CD14-positive monocyte (primary cell): ENCODE data around the gene DCAF12. TPM values are rescaled to one million over a fixed set of nuclear protein-coding genes. Genes with fewer than 3 reads are reported as not detected.

Experiments used
- DNase-seq, 3 donors: peaks; one replicate each; pipeline ENCODE4 v3.0.0-alpha.2; 2011 to 2022
- H2AFZ ChIP-seq: 2 replicates; pipeline ENCODE4 v1.6.0; 2012; ENCODE audit warnings: mild to moderate bottlenecking, low read depth, low read length, inconsistent platforms; ENCODE audit not compliant: insufficient read depth, poor library complexity, severe bottlenecking
- H3K27ac ChIP-seq, 2 donors: 1 replicate in 1 of 2; 2 replicates in 1 of 2; pipeline ENCODE4 v1.5.1; 2012 to 2013; ENCODE audit warnings: low read length in 2 of 2, control low read depth in 1 of 2, inconsistent platforms in 1 of 2, low read depth in 1 of 2, mild to moderate bottlenecking in 1 of 2
- H3K27me3 ChIP-seq, 2 donors: one replicate each; pipeline versions ENCODE4 v1.6.0 to v1.6.1; 2011 to 2013; ENCODE audit warnings: low read length in 2 of 2; ENCODE audit not compliant: control insufficient read depth in 2 of 2, insufficient read depth in 2 of 2
- H3K36me3 ChIP-seq, 2 donors: replicated peaks in 1 of 2; 1 replicate in 1 of 2; 2 replicates in 1 of 2; pipeline versions ENCODE4 v1.5.1 to v1.6.1; 2012 to 2013; ENCODE audit warnings: low read length in 2 of 2, control low read depth in 1 of 2, inconsistent platforms in 1 of 2, mild to moderate bottlenecking in 1 of 2; ENCODE audit not compliant: insufficient read depth in 2 of 2, control insufficient read depth in 1 of 2
- H3K4me1 ChIP-seq, 2 donors: 1 replicate in 1 of 2; 2 replicates in 1 of 2; pipeline versions ENCODE4 v1.5.1 to v1.6.1; 2012 to 2013; ENCODE audit warnings: low read length in 2 of 2, control low read depth in 1 of 2, inconsistent platforms in 1 of 2, mild to moderate bottlenecking in 1 of 2, moderate library complexity in 1 of 2; ENCODE audit not compliant: insufficient read depth in 2 of 2, control insufficient read depth in 1 of 2
- H3K4me2 ChIP-seq: replicated peaks from 2 replicates; pipeline ENCODE3; 2012; ENCODE audit warnings: low read length, moderate library complexity, mild to moderate bottlenecking; ENCODE audit not compliant: poor library complexity, severe bottlenecking; ENCODE audit errors: extremely low read depth
- H3K4me3 ChIP-seq, 3 experiments: fragments of 200-600 bp in 1 of 3; sonication (generic) in 1 of 3; replicated peaks in 1 of 3; 1 replicate in 2 of 3; 2 replicates in 1 of 3; pipeline ENCODE4 v1.5.1; 2011 to 2013; ENCODE audit warnings: low read length in 3 of 3, mild to moderate bottlenecking in 3 of 3, control low read depth in 2 of 3, low read depth in 2 of 3, inconsistent platforms in 1 of 3, moderate library complexity in 1 of 3
- H3K79me2 ChIP-seq: 2 replicates; pipeline ENCODE4 v1.6.0; 2012; ENCODE audit warnings: mild to moderate bottlenecking, control low read depth, inconsistent platforms, low read length, moderate library complexity; ENCODE audit not compliant: insufficient read depth
- H3K9ac ChIP-seq: 2 replicates; pipeline ENCODE4 v1.6.0; 2017; ENCODE audit warnings: low read length, mild to moderate bottlenecking; ENCODE audit not compliant: insufficient read depth, poor library complexity, severe bottlenecking
- H3K9me3 ChIP-seq, 2 donors: replicated peaks in 1 of 2; 1 replicate in 1 of 2; 2 replicates in 1 of 2; pipeline versions ENCODE4 v1.5.1 to v1.6.1; 2012 to 2013; ENCODE audit warnings: low read length in 2 of 2, control low read depth in 1 of 2; ENCODE audit not compliant: control insufficient read depth in 1 of 2, insufficient read depth in 1 of 2
- H4K20me1 ChIP-seq: 2 replicates; pipeline ENCODE4 v1.6.0; 2012; ENCODE audit warnings: mild to moderate bottlenecking, low read length, control low read depth, moderate library complexity; ENCODE audit not compliant: insufficient read depth
- H3K27ac Mint-ChIP-seq, 7 donors: one replicate each; pipeline ENCODE4 v1.8.0; 2020; ENCODE audit warnings: mild to moderate bottlenecking in 7 of 7, mixed read lengths in 7 of 7, moderate library complexity in 6 of 7, inconsistent platforms in 2 of 7
- H3K27me3 Mint-ChIP-seq, 3 donors: one replicate each; pipeline ENCODE4 v1.8.0; 2021 to 2022; ENCODE audit warnings: low read depth in 3 of 3, mild to moderate bottlenecking in 3 of 3, mixed read lengths in 3 of 3, moderate library complexity in 3 of 3, inconsistent platforms in 1 of 3
- H3K36me3 Mint-ChIP-seq, 2 donors: one replicate each; pipeline ENCODE4 v1.8.0; 2020; ENCODE audit warnings: mixed read lengths in 2 of 2, inconsistent platforms in 1 of 2, mild to moderate bottlenecking in 1 of 2
- H3K4me1 Mint-ChIP-seq: one replicate; pipeline ENCODE4 v1.8.0; 2020; ENCODE audit warnings: mild to moderate bottlenecking, mixed read lengths
- H3K4me3 Mint-ChIP-seq, 2 donors: one replicate each; pipeline ENCODE4 v1.8.0; 2020; ENCODE audit warnings: mild to moderate bottlenecking in 2 of 2, mixed read lengths in 2 of 2, moderate library complexity in 1 of 2
- H3K9me3 Mint-ChIP-seq, 7 donors: one replicate each; pipeline ENCODE4 v1.8.0; 2020 to 2022; ENCODE audit warnings: mixed read lengths in 7 of 7, mild to moderate bottlenecking in 6 of 7, moderate library complexity in 6 of 7, inconsistent platforms in 2 of 7
- WGBS: methylation state at CpG from one replicate; pipeline ENCODE4 v1.1.5; 2013; ENCODE audit warnings: missing lambda C conversion rate; ENCODE audit not compliant: insufficient coverage; 5-methylcytosine and 5-hydroxymethylcytosine counted together
- intact Hi-C, 2 donors: fragments of 100-400 bp; cut with micrococcal nuclease; formaldehyde crosslinking; loops; one replicate each; pipeline versions ENCODE4 v1.15.0 to v1.15.1; 2023
- polyA plus RNA-seq, 3 donors: library from polyadenylated mRNA; depleted of rRNA in 1 of 3; unstranded in 2 of 3; stranded (reverse) in 1 of 3; fragments of 300-500 nt in 2 of 3; fragments of >200 nt in 1 of 3; fragmentation: Illumina TruSeq in 2 of 3; gene quantifications; 1 replicate in 2 of 3; 2 replicates in 1 of 3; pipeline ENCODE4 v1.2.3, GENCODE V29; 2012 to 2021
- TF ChIP-seq, protein P1 (sequence below): fragments of 200-600 bp; IDR thresholded peaks from one replicate; pipeline ENCODE4 v1.8.0; 2022; ENCODE audit warnings: antibody characterized with exemption, mild to moderate bottlenecking

DCAF12 gene
- polyA plus RNA-seq, 3 donors = 14.6 to 35.5 (median 22.4) TPM

DNA sequence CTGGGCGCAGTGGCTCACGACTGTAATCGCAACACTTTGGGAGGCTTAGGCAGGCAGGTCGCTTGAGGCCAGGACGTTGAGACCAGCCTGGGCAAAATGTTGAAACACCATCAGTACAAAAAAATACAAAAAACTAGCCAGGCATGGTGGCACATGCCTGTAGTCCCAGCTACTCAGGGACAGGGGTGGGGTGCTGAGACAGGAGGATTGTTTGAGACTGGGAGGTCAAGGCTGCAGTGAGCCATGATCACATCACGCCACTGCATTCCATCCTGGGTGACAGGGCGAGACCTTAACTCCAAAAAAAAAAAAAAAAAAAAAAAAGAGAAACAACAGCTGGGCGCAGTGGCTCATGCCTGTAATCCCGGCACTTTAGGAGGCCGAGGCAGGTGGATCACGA is 23.7 kb downstream of the DCAF12 start:
- H3K4me1 Mint-ChIP-seq = no peaks in the 10 kb centered on the region
- Histone ChIP-seq H3K4me1 (no peaks in the 10 kb centered on the region), H3K4me2 (no peak overlapping the region), H3K9me3 (no peaks in the 10 kb centered on the region), H3K79me2 (peaks cover 26% of the 10 kb centered on the region), H3K36me3 (peaks cover 87 to 100% of the 10 kb centered on the region in 2 donors), H3K9ac (no peak overlapping the region), H3K27me3 (no peaks in the 10 kb centered on the region), H2AFZ (no peak overlapping the region), H3K4me3 (no peak overlapping the region), H3K27ac (no peak overlapping the region), H4K20me1 (peaks cover 97% of the 10 kb centered on the region)
- H3K27ac Mint-ChIP-seq = no peak overlapping the region
- peaks cover 62 to 97% of the 10 kb centered on the region in 2 donors for H3K36me3 Mint-ChIP-seq
- intact Hi-C loops = no loop called here
- H3K4me3 Mint-ChIP-seq = no peak overlapping the region
- DNase-seq = no peak
- no peaks in the 10 kb centered on the region for H3K9me3 Mint-ChIP-seq
- WGBS = 95% methylated on average over 9 of the region's 11 CpGs
- TF ChIP-seq, protein P1, sequence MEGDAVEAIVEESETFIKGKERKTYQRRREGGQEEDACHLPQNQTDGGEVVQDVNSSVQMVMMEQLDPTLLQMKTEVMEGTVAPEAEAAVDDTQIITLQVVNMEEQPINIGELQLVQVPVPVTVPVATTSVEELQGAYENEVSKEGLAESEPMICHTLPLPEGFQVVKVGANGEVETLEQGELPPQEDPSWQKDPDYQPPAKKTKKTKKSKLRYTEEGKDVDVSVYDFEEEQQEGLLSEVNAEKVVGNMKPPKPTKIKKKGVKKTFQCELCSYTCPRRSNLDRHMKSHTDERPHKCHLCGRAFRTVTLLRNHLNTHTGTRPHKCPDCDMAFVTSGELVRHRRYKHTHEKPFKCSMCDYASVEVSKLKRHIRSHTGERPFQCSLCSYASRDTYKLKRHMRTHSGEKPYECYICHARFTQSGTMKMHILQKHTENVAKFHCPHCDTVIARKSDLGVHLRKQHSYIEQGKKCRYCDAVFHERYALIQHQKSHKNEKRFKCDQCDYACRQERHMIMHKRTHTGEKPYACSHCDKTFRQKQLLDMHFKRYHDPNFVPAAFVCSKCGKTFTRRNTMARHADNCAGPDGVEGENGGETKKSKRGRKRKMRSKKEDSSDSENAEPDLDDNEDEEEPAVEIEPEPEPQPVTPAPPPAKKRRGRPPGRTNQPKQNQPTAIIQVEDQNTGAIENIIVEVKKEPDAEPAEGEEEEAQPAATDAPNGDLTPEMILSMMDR = no peak
- no peaks in the 10 kb centered on the region for H3K27me3 Mint-ChIP-seq

DNA sequence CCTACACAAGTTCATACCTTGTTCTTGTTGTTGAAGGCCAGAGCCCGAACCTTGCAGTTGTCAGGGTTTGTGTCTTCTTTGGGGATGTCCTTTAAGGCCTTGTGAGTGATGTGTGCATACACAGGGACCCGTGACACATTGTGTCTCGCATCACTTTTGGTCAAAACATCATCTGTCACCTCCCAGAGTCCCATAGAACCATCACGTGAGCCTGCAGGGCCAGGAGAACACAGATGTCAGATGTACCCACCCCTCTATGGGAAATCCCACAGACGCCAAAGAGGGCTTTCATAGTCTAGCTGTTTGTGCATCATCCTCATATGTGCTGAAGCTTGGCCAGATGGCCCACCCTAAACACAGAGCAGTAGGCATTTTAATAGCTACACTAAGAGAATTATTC is 28.2 kb downstream of the DCAF12 start:
- H3K4me3 Mint-ChIP-seq = no peak overlapping the region
- Histone ChIP-seq H3K79me2 (peaks cover 7% of the 10 kb centered on the region), H3K4me2 (no peak overlapping the region), H3K27ac (no peak overlapping the region), H4K20me1 (peaks cover 83% of the 10 kb centered on the region), H3K36me3 (peaks cover 81 to 100% of the 10 kb centered on the region in 2 donors), H2AFZ (no peak overlapping the region), H3K27me3 (no peaks in the 10 kb centered on the region), H3K9ac (no peak overlapping the region), H3K9me3 (no peaks in the 10 kb centered on the region), H3K4me1 (no peaks in the 10 kb centered on the region), H3K4me3 (no peak overlapping the region)
- peaks cover 0 to 1% (median 0%) of the 10 kb centered on the region in 3 donors for H3K27me3 Mint-ChIP-seq
- H3K36me3 Mint-ChIP-seq = peaks cover 57 to 97% of the 10 kb centered on the region in 2 donors
- DNase-seq = no peak
- no peaks in the 10 kb centered on the region for H3K9me3 Mint-ChIP-seq
- no peaks in the 10 kb centered on the region for H3K4me1 Mint-ChIP-seq
- TF ChIP-seq, protein P1 = no peak
- intact Hi-C loops = no loop called here
- peak overlapping the region in 1 of 7 donors; percentile 11 for H3K27ac Mint-ChIP-seq
- WGBS = 86% methylated on average over 2 of the region's 5 CpGs
